DOHH2 (cell line): ENCODE data around the gene EIPR1.

Experiments
- H3F3A ChIP-seq: fragments of 200-600 bp; sonication (generic), shearing (Covaris generic); 2 replicates; pipeline ENCODE4 v1.6.0; 2016; ENCODE audit warnings: antibody characterized with exemption, mild to moderate bottlenecking; ENCODE audit not compliant: control insufficient read depth, insufficient read depth
- H3K27ac ChIP-seq: fragments of 200-600 bp; sonication (generic); 2 replicates; pipeline ENCODE4 v1.5.1; 2014; ENCODE audit warnings: low read depth, mild to moderate bottlenecking, low read length, moderate library complexity
- H3K27me3 ChIP-seq: fragments of 200-600 bp; sonication (generic); 2 replicates; pipeline ENCODE4 v1.6.1; 2014; ENCODE audit warnings: mild to moderate bottlenecking, low read length, mixed read lengths; ENCODE audit not compliant: control insufficient read depth
- H3K36me3 ChIP-seq: fragments of 200-600 bp; sonication (generic); 2 replicates; pipeline ENCODE4 v1.6.1; 2014; ENCODE audit warnings: mild to moderate bottlenecking, low read length, moderate library complexity, mixed read lengths; ENCODE audit not compliant: control insufficient read depth
- H3K4me1 ChIP-seq: fragments of 200-600 bp; sonication (generic); 2 replicates; pipeline ENCODE4 v1.6.1; 2014; ENCODE audit warnings: mild to moderate bottlenecking, low read length, mixed read lengths; ENCODE audit not compliant: control insufficient read depth
- H3K4me2 ChIP-seq: fragments of 200-600 bp; sonication (generic); 2 replicates; pipeline ENCODE4 v1.6.0; 2014; ENCODE audit warnings: mild to moderate bottlenecking, low read length, moderate library complexity
- H3K4me3 ChIP-seq: fragments of 200-600 bp; sonication (generic); 2 replicates; pipeline ENCODE4 v1.5.1; 2014; ENCODE audit warnings: mild to moderate bottlenecking, low read length, mixed read lengths
- H3K79me2 ChIP-seq: fragments of 200-600 bp; sonication (generic); 2 replicates; pipeline ENCODE4 v1.6.1; 2014; ENCODE audit warnings: mild to moderate bottlenecking, low read length, mixed read lengths; ENCODE audit not compliant: control insufficient read depth
- H3K9me2 ChIP-seq: fragments of 200-600 bp; sonication (generic); replicated peaks from 2 replicates; pipeline ENCODE4 v1.6.1; 2014; ENCODE audit warnings: mild to moderate bottlenecking, low read length, mixed read lengths; ENCODE audit not compliant: control insufficient read depth
- H3K9me3 ChIP-seq: fragments of 200-600 bp; sonication (generic); 2 replicates; pipeline ENCODE4 v1.6.1; 2014; ENCODE audit warnings: antibody characterized with exemption, low read length, mixed read lengths; ENCODE audit not compliant: control insufficient read depth, insufficient read depth
- H4K20me1 ChIP-seq: fragments of 200-600 bp; sonication (generic); 2 replicates; pipeline ENCODE4 v1.6.0; 2014; ENCODE audit warnings: low read depth, mild to moderate bottlenecking, antibody characterized with exemption, low read length, moderate library complexity; ENCODE audit not compliant: control insufficient read depth, insufficient read depth
- EZH2phosphoT487 ChIP-seq: fragments of 200-600 bp; sonication (generic); IDR thresholded peaks from 2 replicates; pipeline ENCODE4 v1.6.1; 2017; ENCODE audit warnings: borderline replicate concordance, mild to moderate bottlenecking, antibody characterized with exemption, low read length, moderate library complexity, mixed read lengths
- TF ChIP-seq, protein P1 (sequence below): fragments of 200-600 bp; sonication (generic); IDR thresholded peaks from one replicate; pipeline ENCODE4 v1.5.1; 2014; ENCODE audit warnings: antibody characterized with exemption, mild to moderate bottlenecking, low read depth, low read length; ENCODE audit not compliant: poor library complexity, severe bottlenecking

EIPR1 gene

GRCh38 chr2:3334392-3335345 is 42.9 kb downstream of the EIPR1 start:
- Histone ChIP-seq H3K9me2 (no peaks in the 10 kb centered on the region), H4K20me1 (no peaks in the 10 kb centered on the region), H3K79me2 (no peaks in the 10 kb centered on the region), H3K27me3 (no peaks in the 10 kb centered on the region), H3K9me3 (no peaks in the 10 kb centered on the region), H3F3A (no peaks in the 10 kb centered on the region), H3K27ac (no peak overlapping the region), H3K4me3 (no peak overlapping the region), H3K4me1 (no peaks in the 10 kb centered on the region), H3K4me2 (no peak overlapping the region), H3K36me3 (peaks cover 44% of the 10 kb centered on the region)
- no peak for TF ChIP-seq EZH2phosphoT487
- TF ChIP-seq, protein P1, sequence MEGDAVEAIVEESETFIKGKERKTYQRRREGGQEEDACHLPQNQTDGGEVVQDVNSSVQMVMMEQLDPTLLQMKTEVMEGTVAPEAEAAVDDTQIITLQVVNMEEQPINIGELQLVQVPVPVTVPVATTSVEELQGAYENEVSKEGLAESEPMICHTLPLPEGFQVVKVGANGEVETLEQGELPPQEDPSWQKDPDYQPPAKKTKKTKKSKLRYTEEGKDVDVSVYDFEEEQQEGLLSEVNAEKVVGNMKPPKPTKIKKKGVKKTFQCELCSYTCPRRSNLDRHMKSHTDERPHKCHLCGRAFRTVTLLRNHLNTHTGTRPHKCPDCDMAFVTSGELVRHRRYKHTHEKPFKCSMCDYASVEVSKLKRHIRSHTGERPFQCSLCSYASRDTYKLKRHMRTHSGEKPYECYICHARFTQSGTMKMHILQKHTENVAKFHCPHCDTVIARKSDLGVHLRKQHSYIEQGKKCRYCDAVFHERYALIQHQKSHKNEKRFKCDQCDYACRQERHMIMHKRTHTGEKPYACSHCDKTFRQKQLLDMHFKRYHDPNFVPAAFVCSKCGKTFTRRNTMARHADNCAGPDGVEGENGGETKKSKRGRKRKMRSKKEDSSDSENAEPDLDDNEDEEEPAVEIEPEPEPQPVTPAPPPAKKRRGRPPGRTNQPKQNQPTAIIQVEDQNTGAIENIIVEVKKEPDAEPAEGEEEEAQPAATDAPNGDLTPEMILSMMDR: no peak

GRCh38 chr2:3332133-3332532 is 45.5 kb downstream of the EIPR1 start:
- Histone ChIP-seq H3K9me2 (no peaks in the 10 kb centered on the region), H3K27me3 (no peaks in the 10 kb centered on the region), H3K79me2 (no peaks in the 10 kb centered on the region), H4K20me1 (no peaks in the 10 kb centered on the region), H3K4me2 (no peak overlapping the region), H3K9me3 (no peaks in the 10 kb centered on the region), H3K4me1 (no peaks in the 10 kb centered on the region), H3F3A (no peaks in the 10 kb centered on the region), H3K27ac (no peak overlapping the region), H3K4me3 (no peak overlapping the region), H3K36me3 (peaks cover 44% of the 10 kb centered on the region)
- TF ChIP-seq EZH2phosphoT487: no peak

GRCh38 chr2:3329491-3329890 is 48.1 kb downstream of the EIPR1 start:
- Histone ChIP-seq H3F3A (no peaks in the 10 kb centered on the region), H3K36me3 (peaks cover 32% of the 10 kb centered on the region), H3K9me2 (no peaks in the 10 kb centered on the region), H3K4me1 (no peaks in the 10 kb centered on the region), H3K27ac (no peak overlapping the region), H3K4me3 (no peak overlapping the region), H3K9me3 (no peaks in the 10 kb centered on the region), H3K27me3 (no peaks in the 10 kb centered on the region), H3K4me2 (no peak overlapping the region), H3K79me2 (no peaks in the 10 kb centered on the region), H4K20me1 (no peaks in the 10 kb centered on the region)
- no peak for TF ChIP-seq EZH2phosphoT487
- TF ChIP-seq, protein P1: no peak

GRCh38 chr2:3326871-3327270 is 50.7 kb downstream of the EIPR1 start:
- TF ChIP-seq, protein P1: no peak
- no peak for TF ChIP-seq EZH2phosphoT487
- no peaks in the 10 kb centered on the region for H3K79me2 ChIP-seq
- H3F3A ChIP-seq: no peaks in the 10 kb centered on the region
- H3K4me1 ChIP-seq: no peaks in the 10 kb centered on the region
- no peak overlapping the region for H3K4me2 ChIP-seq
- no peak overlapping the region for H3K27ac ChIP-seq
- H3K27me3 ChIP-seq: no peaks in the 10 kb centered on the region
- no peaks in the 10 kb centered on the region for H3K9me2 ChIP-seq
- H3K4me3 ChIP-seq: no peak overlapping the region
- H3K36me3 ChIP-seq: peaks cover 11% of the 10 kb centered on the region
- no peaks in the 10 kb centered on the region for H4K20me1 ChIP-seq
- no peaks in the 10 kb centered on the region for H3K9me3 ChIP-seq
